C4-2B (cell line): ENCODE results near the gene CDK5RAP1.
"Not testable (repeated sequence)": the region's sequence is repeated elsewhere in the genome, so short reads cannot be mapped to it uniquely, and the experiment has no call there.

Experiments used
- H3K27ac ChIP-seq: fragments of 450-650 bp; 2 replicates; pipeline ENCODE4 v1.5.1; 2017
- ZFX ChIP-seq: fragments of 450-650 bp; IDR thresholded peaks from 2 replicates; pipeline ENCODE4 v1.6.1; 2017
- TF ChIP-seq, protein P1 (sequence below): fragments of 450-650 bp; conservative IDR thresholded peaks from 2 replicates; pipeline ENCODE4 v1.5.1; 2017; ENCODE audit warnings: mild to moderate bottlenecking

Gene CDK5RAP1

DNA sequence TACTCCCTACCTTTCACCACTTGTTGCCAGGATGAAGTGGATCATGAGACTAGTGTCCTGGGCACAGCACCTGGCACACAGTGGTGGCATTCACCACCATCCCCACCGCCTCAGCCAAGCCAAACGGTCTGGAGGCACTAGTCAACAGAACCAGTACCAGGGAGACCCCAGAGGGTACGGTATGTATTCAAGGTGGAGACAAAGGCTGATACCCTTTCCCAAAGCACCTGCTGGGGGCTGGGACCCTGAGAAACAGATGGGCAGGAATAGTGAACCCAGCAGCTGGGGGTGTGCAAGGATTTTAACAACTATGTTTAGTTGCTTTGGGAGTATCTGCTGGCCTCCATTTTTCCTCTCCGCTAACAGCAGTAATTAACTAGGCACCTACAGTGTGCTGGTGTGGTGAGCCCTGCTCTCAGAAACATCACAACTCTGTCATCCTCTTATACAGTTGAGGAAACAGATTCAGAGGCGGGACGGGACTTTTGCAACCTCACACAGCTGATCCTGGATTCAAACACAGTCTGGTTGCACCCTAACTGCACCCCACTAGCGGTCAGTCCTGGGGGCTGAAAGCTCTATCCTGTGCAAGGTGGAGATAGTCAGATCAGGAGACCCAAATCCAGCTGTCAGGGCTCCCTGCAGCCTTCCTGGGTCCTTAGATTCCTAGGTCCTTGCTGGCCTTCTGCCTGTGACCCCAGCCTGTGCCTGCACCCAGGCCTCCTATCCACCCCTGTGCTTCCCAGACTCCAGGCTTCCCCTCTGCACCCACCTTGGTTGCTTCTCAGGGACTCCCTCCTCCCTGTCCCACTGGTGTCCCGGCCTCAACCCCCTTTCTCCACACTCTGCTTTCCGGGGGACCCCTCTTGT lies 41.1 kb upstream of the CDK5RAP1 start:
- TF ChIP-seq, protein P1, sequence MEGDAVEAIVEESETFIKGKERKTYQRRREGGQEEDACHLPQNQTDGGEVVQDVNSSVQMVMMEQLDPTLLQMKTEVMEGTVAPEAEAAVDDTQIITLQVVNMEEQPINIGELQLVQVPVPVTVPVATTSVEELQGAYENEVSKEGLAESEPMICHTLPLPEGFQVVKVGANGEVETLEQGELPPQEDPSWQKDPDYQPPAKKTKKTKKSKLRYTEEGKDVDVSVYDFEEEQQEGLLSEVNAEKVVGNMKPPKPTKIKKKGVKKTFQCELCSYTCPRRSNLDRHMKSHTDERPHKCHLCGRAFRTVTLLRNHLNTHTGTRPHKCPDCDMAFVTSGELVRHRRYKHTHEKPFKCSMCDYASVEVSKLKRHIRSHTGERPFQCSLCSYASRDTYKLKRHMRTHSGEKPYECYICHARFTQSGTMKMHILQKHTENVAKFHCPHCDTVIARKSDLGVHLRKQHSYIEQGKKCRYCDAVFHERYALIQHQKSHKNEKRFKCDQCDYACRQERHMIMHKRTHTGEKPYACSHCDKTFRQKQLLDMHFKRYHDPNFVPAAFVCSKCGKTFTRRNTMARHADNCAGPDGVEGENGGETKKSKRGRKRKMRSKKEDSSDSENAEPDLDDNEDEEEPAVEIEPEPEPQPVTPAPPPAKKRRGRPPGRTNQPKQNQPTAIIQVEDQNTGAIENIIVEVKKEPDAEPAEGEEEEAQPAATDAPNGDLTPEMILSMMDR = no peak
- TF ChIP-seq ZFX = no peak
- H3K27ac ChIP-seq = peak overlapping the region; percentile 57

DNA sequence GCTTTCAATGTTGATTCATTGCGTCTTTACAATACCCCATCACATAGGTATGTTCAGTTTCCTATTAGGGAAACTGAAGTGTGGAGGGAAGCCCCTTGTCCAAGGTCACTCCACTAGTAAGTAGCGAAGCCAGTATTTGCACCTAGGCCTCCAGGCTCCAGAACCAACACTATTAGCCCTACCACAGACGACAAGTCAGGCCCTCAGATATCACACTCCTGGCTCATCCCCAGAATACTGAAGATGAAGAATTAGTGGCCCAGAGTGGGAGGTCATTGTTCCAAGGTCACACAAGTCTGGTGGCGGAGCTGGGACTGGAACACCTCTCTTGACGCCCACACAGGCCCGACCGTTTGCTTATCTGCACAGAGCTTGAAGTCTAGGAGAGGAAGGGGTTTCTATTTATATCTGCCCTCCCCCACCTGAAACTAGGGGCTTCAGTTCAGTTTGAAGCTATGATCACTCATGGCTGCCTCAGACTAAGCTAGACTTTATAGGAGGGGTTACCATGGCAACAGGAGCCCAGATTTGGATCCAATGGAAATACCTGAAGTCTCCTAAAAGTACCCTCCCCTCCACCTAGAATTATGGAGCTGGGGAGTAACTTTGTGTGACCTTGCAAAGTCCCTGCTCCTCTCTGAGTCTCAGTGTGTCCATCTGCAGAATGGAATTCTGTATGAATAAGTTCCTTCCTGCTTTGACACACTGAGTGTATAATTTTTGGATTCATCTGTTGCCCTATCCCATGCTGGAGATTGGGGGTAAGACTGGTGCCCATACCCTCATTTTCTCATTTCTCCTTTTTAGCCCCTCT lies 40.0 kb upstream of the CDK5RAP1 start:
- no peak overlapping the region for H3K27ac ChIP-seq

DNA sequence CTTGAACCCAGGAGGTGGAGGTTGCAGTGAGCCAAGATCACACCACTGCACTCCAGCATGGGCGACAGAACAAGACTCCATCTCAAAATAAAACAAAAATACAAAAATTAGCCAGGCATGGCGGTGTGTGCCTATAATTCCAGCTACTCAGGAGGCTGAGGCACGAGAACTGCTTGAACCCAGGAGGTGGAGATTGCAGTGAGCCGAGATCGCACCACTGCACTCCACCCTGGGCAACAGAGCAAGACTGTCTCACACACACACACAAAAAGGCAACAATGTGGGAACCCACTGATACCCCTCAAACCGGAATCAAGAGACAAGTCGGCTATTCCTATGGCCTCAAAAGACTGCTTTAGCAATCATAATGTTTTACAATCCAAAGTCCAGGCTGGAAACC lies 39.2 kb upstream of the CDK5RAP1 start:
- not testable (repeated sequence) for H3K27ac ChIP-seq

More for the DNA sequence above, 40.0 kb upstream of the CDK5RAP1 start:
- TF ChIP-seq ZFX = no peak
- TF ChIP-seq, protein P1 = no peak

DNA sequence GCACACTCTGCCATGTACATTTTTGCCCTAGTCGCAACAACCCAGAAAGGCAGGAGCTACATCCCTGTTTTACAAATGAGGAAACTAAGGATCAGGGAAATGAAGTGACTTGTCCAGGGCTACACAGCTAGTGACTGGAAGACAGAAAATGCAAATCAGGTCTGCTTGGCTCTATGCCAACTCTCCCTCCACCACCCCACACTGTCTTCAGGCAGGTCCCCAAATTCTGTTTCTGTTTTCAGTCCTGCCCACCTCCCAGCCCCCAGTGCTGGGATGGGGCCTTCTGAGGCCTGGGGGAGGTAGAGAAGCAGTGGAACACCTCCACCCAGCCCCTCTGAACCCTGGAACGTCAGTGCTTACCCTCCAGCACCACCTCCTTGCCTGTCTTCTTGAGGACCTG lies 37.2 kb upstream of the CDK5RAP1 start:
- TF ChIP-seq, protein P1 = no peak
- TF ChIP-seq ZFX = no peak
- H3K27ac ChIP-seq = no peak overlapping the region

DNA sequence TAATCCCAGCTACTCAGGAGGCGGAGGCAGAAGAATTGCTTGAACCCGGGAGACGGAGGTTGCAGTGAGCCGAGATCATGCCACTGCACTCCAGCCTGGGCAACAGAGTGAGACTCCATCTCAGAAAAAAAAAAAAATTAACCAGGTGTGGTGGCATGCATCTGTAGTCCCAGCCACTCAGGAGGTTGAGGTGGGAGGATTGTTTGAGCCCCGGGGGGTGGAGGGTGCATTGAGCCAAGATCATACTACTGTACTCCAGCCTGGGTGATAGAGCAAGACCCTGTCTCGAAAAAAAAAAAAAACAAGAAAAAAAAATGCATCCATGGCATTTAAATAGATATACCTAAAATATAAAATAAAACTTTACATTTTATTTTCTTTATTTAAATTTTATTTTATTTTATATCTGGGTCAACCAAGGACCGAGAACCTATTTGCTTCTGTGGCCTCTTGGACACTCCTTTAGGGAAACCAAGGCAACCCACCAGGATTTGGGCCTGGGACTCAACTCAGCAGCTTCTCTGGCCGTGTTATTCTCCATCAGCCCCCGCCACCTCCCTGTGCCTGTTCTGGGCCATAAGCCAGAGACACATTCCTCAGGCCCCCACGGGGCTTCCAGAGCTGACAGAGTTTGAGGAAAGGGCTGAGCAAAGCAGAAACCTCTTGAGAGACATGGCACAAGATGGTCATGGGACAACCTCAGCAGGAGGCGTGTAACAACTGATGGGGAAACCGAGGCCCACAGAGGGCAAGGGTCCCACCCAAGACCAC lies 36.0 kb upstream of the CDK5RAP1 start:
- H3K27ac ChIP-seq = no peak overlapping the region
- no peak for TF ChIP-seq ZFX
- TF ChIP-seq, protein P1 = no peak

DNA sequence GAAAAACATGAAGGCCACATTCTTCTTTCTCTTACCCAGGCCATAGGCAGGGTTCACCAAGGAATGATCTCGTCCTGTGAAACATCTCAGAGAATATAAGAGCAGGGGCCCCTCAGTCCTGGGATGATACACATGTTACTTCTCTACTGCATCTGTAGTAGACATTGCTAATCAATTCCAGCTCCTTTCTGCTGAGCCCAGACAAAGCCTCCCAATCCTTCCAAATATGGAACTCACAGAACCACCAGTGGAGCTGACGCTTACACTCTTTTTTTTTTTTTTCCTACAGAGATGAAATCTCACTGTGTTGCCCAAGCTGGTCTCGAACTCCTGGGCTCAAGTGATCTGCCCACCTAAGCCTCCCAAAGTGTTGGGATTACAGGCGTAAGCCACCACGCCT lies 33.1 kb upstream of the CDK5RAP1 start:
- TF ChIP-seq, protein P1 = no peak
- no peak for TF ChIP-seq ZFX
- H3K27ac ChIP-seq = no peak overlapping the region

DNA sequence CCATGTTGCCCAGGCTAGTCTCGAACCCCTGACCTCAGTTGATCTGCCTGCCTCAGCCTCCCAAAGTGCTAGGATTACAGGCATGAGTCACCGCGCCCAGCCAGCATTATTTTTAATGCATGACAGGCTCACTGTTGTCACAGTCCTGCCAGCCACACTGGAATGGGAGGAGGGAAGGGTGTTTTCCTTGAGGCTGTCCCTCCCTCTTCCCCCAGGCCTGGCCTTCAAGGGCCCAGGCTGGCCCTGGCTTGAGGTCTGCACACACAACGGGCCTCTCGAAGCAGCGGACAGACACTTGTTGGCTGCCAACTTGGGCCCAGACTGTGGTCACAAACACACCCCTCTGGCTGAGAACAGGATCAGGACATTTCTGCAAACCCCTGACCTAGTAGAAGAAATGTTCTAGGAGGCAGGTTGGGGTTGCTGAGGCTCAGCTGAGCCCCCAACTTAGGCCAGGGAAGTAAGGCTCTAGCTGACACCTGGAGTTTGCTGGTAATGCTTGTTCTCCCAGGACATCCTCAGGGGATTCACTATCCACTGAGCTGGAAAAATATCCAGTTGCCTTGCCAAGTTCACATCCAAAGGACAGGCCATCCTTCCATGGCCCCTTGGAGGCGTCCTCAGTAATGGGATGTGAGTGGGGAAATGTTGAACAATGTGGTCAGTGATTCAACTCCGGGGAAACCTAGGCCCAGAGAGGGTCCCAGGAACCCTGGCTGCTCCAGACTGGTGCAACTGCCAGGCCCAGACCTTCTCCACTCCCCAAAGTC lies 32.3 kb upstream of the CDK5RAP1 start:
- no peak for TF ChIP-seq ZFX
- TF ChIP-seq, protein P1 = no peak
- H3K27ac ChIP-seq = no peak overlapping the region
